ENCODE results near the gene ZNF135.

ZNF135 gene

GRCh38 chr19:58047672-58048071 is 11.4 kb upstream of the ZNF135 start:
- no peak for FAIRE-seq

GRCh38 chr19:58052256-58052655 is 6.8 kb upstream of the ZNF135 start:
- FAIRE-seq, result no peak

- FAIRE-seq, result no peak
Measured at GRCh38 chr19:58053480-58054156, 5.5 kb upstream of the ZNF135 start.

- no peak for FAIRE-seq
Measured at GRCh38 chr19:58054901-58055874, 3.9 kb upstream of the ZNF135 start.

GRCh38 chr19:58056261-58056660 is 2.8 kb upstream of the ZNF135 start:
- no peak for FAIRE-seq

- no peak for FAIRE-seq
Measured at GRCh38 chr19:58056861-58057260, 2.2 kb upstream of the ZNF135 start.

GRCh38 chr19:58058467-58058866 is 615 bp upstream of the ZNF135 start:
- FAIRE-seq, result no peak

- FAIRE-seq, result no peak
Measured at GRCh38 chr19:58059671-58060078, 593 bp downstream of the ZNF135 start.

- FAIRE-seq, result no peak
Measured at GRCh38 chr19:58060231-58060630, 1.1 kb downstream of the ZNF135 start.

- no peak for FAIRE-seq
Measured at GRCh38 chr19:58063712-58064111, 4.6 kb downstream of the ZNF135 start.

- FAIRE-seq, result no peak
Measured at GRCh38 chr19:58067240-58067912, 8.3 kb downstream of the ZNF135 start.

- FAIRE-seq, result no peak
Measured at GRCh38 chr19:58079792-58080191, 20.7 kb downstream of the ZNF135 start.

- FAIRE-seq, result no peak
Measured at GRCh38 chr19:58083021-58083420, 23.9 kb downstream of the ZNF135 start.

- no peak for FAIRE-seq
Measured at GRCh38 chr19:58084596-58085347, 25.7 kb downstream of the ZNF135 start.

- no peak for FAIRE-seq
Measured at GRCh38 chr19:58085348-58085875, 26.3 kb downstream of the ZNF135 start.

- FAIRE-seq, result no peak
Measured at GRCh38 chr19:58086825-58087710, 28.0 kb downstream of the ZNF135 start.

- no peak for FAIRE-seq
Measured at GRCh38 chr19:58088521-58089052, 29.5 kb downstream of the ZNF135 start.

GRCh38 chr19:58089846-58090245 is 30.8 kb downstream of the ZNF135 start:
- FAIRE-seq, result no peak

- no peak for FAIRE-seq
Measured at GRCh38 chr19:58091251-58091995, 32.3 kb downstream of the ZNF135 start.

- no peak for FAIRE-seq
Measured at GRCh38 chr19:58093071-58093470, 34.0 kb downstream of the ZNF135 start.
